CD4-positive, alpha-beta T cell (primary cell): ENCODE data around the gene CABP1. TPM values are rescaled to one million over a fixed set of nuclear protein-coding genes. Genes with fewer than 3 reads are reported as not detected.
"Not testable (repeated sequence)": the region's sequence is repeated elsewhere in the genome, so short reads cannot be mapped to it uniquely, and the experiment has no call there.

Experiments
- ATAC-seq: fragments of 200-7000 bp; cut with Tn5 transposase; one replicate; pipeline ENCODE4 v1.10.0; 2022; ENCODE audit warnings: mild to moderate bottlenecking; ENCODE audit not compliant: poor library complexity
- CTCF ChIA-PET: fragments of 350-600 bp; sonication (Branson Sonifier 250); formaldehyde crosslinking; loops from one replicate; lab custom pipeline; 2021; ENCODE audit warnings: antibody characterized with exemption, inconsistent platforms; lab: Charles Lee
- POLR2A ChIA-PET: fragments of 350-600 bp; sonication (Branson Sonifier 250); formaldehyde crosslinking; loops from one replicate; lab custom pipeline; 2021; ENCODE audit warnings: antibody characterized with exemption, inconsistent platforms; lab: Charles Lee
- DNase-seq, 14 experiments: peaks; one replicate each; pipeline ENCODE4 v3.0.0-alpha.2; 2013 to 2020; ENCODE audit warnings: mixed read lengths in 2 of 14
- H3K27ac ChIP-seq, 2 donors: one replicate each; pipeline versions ENCODE4 v1.5.1 to v1.7.0; 2013; ENCODE audit warnings: low read length in 2 of 2, low read depth in 1 of 2, mild to moderate bottlenecking in 1 of 2
- H3K27me3 ChIP-seq, 2 experiments: 1 replicate in 1 of 2; 2 replicates in 1 of 2; pipeline versions ENCODE4 v1.6.1 to v1.7.0; 2013; ENCODE audit warnings: low read length in 2 of 2, control low read depth in 1 of 2, mild to moderate bottlenecking in 1 of 2, moderate library complexity in 1 of 2; ENCODE audit not compliant: insufficient read depth in 2 of 2, control insufficient read depth in 1 of 2
- H3K36me3 ChIP-seq: one replicate; pipeline ENCODE4 v1.6.1; 2013; ENCODE audit warnings: low read length, control low read depth; ENCODE audit not compliant: insufficient read depth
- H3K4me1 ChIP-seq: one replicate; pipeline ENCODE4 v1.6.1; 2013; ENCODE audit warnings: low read length, control low read depth; ENCODE audit not compliant: insufficient read depth
- H3K4me3 ChIP-seq: one replicate; pipeline ENCODE4 v1.5.1; 2013; ENCODE audit warnings: mild to moderate bottlenecking, low read length, moderate library complexity
- H3K9me3 ChIP-seq, 2 experiments: 1 replicate in 1 of 2; 2 replicates in 1 of 2; pipeline versions ENCODE4 v1.6.1 to v1.7.0; 2013; ENCODE audit warnings: low read length in 2 of 2, mild to moderate bottlenecking in 2 of 2, control low read depth in 1 of 2, moderate library complexity in 1 of 2; ENCODE audit not compliant: control insufficient read depth in 1 of 2, insufficient read depth in 1 of 2
- H3K27ac Mint-ChIP-seq: one replicate; pipeline ENCODE4 v1.8.0; 2020; ENCODE audit warnings: mixed read lengths
- H3K27me3 Mint-ChIP-seq: one replicate; pipeline ENCODE4 v1.8.0; 2021; ENCODE audit warnings: mixed read lengths
- H3K36me3 Mint-ChIP-seq: one replicate; pipeline ENCODE4 v1.8.0; 2021; ENCODE audit warnings: low read depth, mixed read lengths
- H3K4me1 Mint-ChIP-seq: one replicate; pipeline ENCODE4 v1.8.0; 2021; ENCODE audit warnings: low read depth, mixed read lengths
- H3K4me3 Mint-ChIP-seq: one replicate; pipeline ENCODE4 v1.8.0; 2020; ENCODE audit warnings: mild to moderate bottlenecking, mixed read lengths
- H3K9me3 Mint-ChIP-seq: one replicate; pipeline ENCODE4 v1.8.0; 2020; ENCODE audit warnings: mixed read lengths
- CTCF ChIP-seq: fragments of 200-600 bp; IDR thresholded peaks from one replicate; pipeline ENCODE4 v1.8.0; 2022; ENCODE audit warnings: antibody characterized with exemption, mild to moderate bottlenecking
- intact Hi-C, 2 experiments: fragments of 100-400 bp; cut with DNase I in 1 of 2; cut with micrococcal nuclease in 1 of 2; formaldehyde crosslinking; loops; one replicate each; pipeline versions ENCODE4 v1.15.1 to v1.9.0; 2023 to 2025; cut with DNase I, micrococcal nuclease
- total RNA-seq, 174 experiments: library from RNA in 2 of 174; stranded (reverse) in 2 of 174; gene quantifications; one replicate each; pipeline ENCODE4 v1.2.3 and lab custom pipeline; 2021 to 2026

CABP1 gene
- total RNA-seq, 2 experiments from 2014 or later = 0.11 TPM; not detected in 1

GRCh38 chr12:120610560-120610959 lies 29.9 kb upstream of the CABP1 start:
- Histone ChIP-seq H3K4me1 (no peaks in the 10 kb centered on the region), H3K4me3 (no peak overlapping the region), H3K36me3 (no peaks in the 10 kb centered on the region), H3K27ac (no peak overlapping the region), H3K27me3 (no peaks in the 10 kb centered on the region), H3K9me3 (no peaks in the 10 kb centered on the region)
- H3K36me3 Mint-ChIP-seq = no peaks in the 10 kb centered on the region
- no peak for DNase-seq
- H3K4me1 Mint-ChIP-seq = no peaks in the 10 kb centered on the region
- no peak for TF ChIP-seq CTCF
- intact Hi-C loops = no loop called here
- no peak overlapping the region for H3K27ac Mint-ChIP-seq
- no peak overlapping the region for H3K4me3 Mint-ChIP-seq
- peaks cover 8% of the 10 kb centered on the region for H3K27me3 Mint-ChIP-seq
- H3K9me3 Mint-ChIP-seq = no peaks in the 10 kb centered on the region
- CTCF ChIA-PET = no interaction called here
- ATAC-seq = no peak
- POLR2A ChIA-PET = no interaction called here

DNA sequence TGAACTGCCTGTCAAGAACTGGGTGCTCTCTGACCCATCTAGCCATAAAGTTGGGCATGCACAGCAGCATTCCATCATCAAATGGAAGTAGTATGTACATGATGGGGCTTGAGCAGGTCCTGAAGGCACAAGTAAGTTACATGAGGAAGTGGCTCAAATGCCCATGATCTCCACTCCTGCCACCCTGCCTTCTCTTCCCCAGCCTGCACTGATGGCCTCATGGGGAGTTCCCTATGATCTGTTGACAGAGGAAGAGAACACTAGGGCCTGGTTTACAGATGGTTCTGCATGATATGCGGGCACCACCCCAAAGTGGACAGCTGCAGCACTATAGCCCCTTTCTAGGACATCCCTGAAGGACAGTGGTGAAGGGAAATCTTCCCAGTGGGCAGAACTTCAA lies 28.9 kb upstream of the CABP1 start:
- DNase-seq, H3K36me3 ChIP-seq, ATAC-seq, H3K27me3 ChIP-seq, H3K4me3 Mint-ChIP-seq, H3K4me1 ChIP-seq, POLR2A ChIA-PET, H3K36me3 Mint-ChIP-seq, H3K27ac ChIP-seq, H3K9me3 Mint-ChIP-seq, H3K4me3 ChIP-seq, H3K27ac Mint-ChIP-seq, H3K27me3 Mint-ChIP-seq, CTCF ChIA-PET, H3K4me1 Mint-ChIP-seq, H3K9me3 ChIP-seq, intact Hi-C loops: not testable (repeated sequence)

GRCh38 chr12:120614848-120615247 lies 25.6 kb upstream of the CABP1 start:
- Mint-ChIP-seq H3K4me1 (no peaks in the 10 kb centered on the region), H3K4me3 (no peak overlapping the region), H3K36me3 (no peaks in the 10 kb centered on the region), H3K27ac (no peak overlapping the region), H3K27me3 (peaks cover 15% of the 10 kb centered on the region), H3K9me3 (no peaks in the 10 kb centered on the region)
- Histone ChIP-seq H3K4me3 (no peak overlapping the region), H3K27me3 (peaks cover 4 to 14% of the 10 kb centered on the region in 2 experiments), H3K4me1 (no peaks in the 10 kb centered on the region), H3K27ac (no peak overlapping the region), H3K36me3 (no peaks in the 10 kb centered on the region), H3K9me3 (no peaks in the 10 kb centered on the region)
- TF ChIP-seq CTCF = no peak
- no peak for DNase-seq
- intact Hi-C loops = no loop called here
- POLR2A ChIA-PET = no interaction called here
- CTCF ChIA-PET = no interaction called here
- no peak for ATAC-seq

DNA sequence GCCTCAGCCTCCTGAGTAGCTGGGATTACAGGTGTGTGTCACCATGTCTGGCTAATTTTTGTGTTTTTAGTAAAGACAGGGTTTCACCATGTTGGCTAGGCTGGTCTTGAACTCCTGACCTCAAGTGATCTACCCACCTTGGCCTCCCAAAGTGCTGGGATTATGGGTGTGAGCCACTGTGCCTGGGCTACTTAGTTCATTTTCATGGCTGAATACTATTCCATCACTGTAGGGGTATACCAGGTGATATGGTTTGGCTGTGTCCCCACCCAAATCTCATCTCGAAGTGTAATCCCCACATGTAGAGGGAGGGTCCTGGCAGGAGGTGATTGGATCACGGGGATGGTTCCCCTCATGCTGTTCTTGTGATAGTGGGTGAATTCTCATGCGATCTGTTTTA lies 23.2 kb upstream of the CABP1 start:
- H3K27ac Mint-ChIP-seq, H3K36me3 Mint-ChIP-seq: not testable (repeated sequence)

DNA sequence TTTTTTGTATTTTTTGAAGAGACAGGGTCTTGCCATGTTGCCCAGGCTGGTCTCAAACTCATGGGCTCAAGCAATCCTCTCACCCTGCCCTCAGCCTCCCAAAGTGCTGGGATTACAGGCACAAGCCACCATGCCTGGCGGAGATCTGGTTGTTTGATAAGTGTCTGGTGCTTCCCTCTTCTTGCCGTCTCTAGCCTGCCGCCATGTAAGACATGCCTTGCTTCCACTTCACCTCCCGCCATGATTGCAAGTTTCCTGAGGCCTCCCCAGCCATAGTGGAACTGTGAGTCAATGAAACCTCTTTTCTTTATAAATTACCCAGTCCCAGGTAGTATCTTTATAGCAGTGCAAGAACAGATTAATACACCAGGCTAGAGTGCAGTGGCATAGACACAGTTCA lies 22.7 kb upstream of the CABP1 start:
- H3K4me1 Mint-ChIP-seq, CTCF ChIA-PET, H3K4me1 ChIP-seq, H3K36me3 ChIP-seq, DNase-seq, ATAC-seq, H3K27ac Mint-ChIP-seq, H3K4me3 ChIP-seq, H3K4me3 Mint-ChIP-seq, intact Hi-C loops, POLR2A ChIA-PET, H3K9me3 Mint-ChIP-seq, H3K36me3 Mint-ChIP-seq, H3K27ac ChIP-seq, H3K9me3 ChIP-seq: not testable (repeated sequence)
- peaks cover 5 to 16% of the 10 kb centered on the region in 2 experiments for H3K27me3 ChIP-seq
- H3K27me3 Mint-ChIP-seq = peaks cover 29% of the 10 kb centered on the region

More for the DNA sequence above, 23.2 kb upstream of the CABP1 start:
- peaks cover 29% of the 10 kb centered on the region for H3K27me3 Mint-ChIP-seq
- H3K9me3 Mint-ChIP-seq, H3K4me3 ChIP-seq, ATAC-seq, H3K4me3 Mint-ChIP-seq, intact Hi-C loops, H3K36me3 ChIP-seq, H3K4me1 Mint-ChIP-seq, DNase-seq, H3K27ac ChIP-seq, CTCF ChIA-PET, H3K9me3 ChIP-seq, H3K4me1 ChIP-seq, POLR2A ChIA-PET: not testable (repeated sequence)
- H3K27me3 ChIP-seq = peaks cover 5 to 16% of the 10 kb centered on the region in 2 experiments
